Ishikawa (cell line): ENCODE data around the gene SLC25A53.

Experiments
- CREB1 ChIP-seq: IDR thresholded peaks from 2 replicates; pipeline ENCODE4 v1.6.1; 2012; ENCODE audit warnings: low read depth
- EGR1 ChIP-seq: IDR thresholded peaks from 2 replicates; pipeline ENCODE4 v1.6.1; 2012
- EP300 ChIP-seq: IDR thresholded peaks from 2 replicates; pipeline ENCODE4 v1.6.1; 2012; ENCODE audit warnings: borderline replicate concordance
- FOXM1 ChIP-seq: IDR thresholded peaks from 2 replicates; pipeline ENCODE4 v1.6.1; 2012; ENCODE audit warnings: low read depth, borderline replicate concordance
- MAX ChIP-seq: IDR thresholded peaks from 2 replicates; pipeline ENCODE4 v1.6.1; 2012
- NFIC ChIP-seq: IDR thresholded peaks from 2 replicates; pipeline ENCODE4 v1.6.1; 2012
- RAD21 ChIP-seq: IDR thresholded peaks from 2 replicates; pipeline ENCODE4 v1.6.1; 2012; ENCODE audit warnings: low read depth
- REST ChIP-seq: IDR thresholded peaks from 2 replicates; pipeline ENCODE4 v1.6.1; 2012; ENCODE audit warnings: low read depth, mild to moderate bottlenecking
- TAF1 ChIP-seq: IDR thresholded peaks from 2 replicates; pipeline ENCODE4 v1.6.1; 2012; ENCODE audit warnings: low read depth, mild to moderate bottlenecking
- TEAD4 ChIP-seq: IDR thresholded peaks from 2 replicates; pipeline ENCODE4 v1.6.1; 2012
- YY1 ChIP-seq: IDR thresholded peaks from 2 replicates; pipeline ENCODE4 v1.6.1; 2012; ENCODE audit warnings: low read depth
- ZBTB7A ChIP-seq: IDR thresholded peaks from 2 replicates; pipeline ENCODE4 v1.6.1; 2012; ENCODE audit warnings: low read depth
- TF ChIP-seq, protein P1 (sequence below): IDR thresholded peaks from 2 replicates; pipeline ENCODE4 v1.6.1; 2012

- TF ChIP-seq EP300 (no peak), FOXM1 (no peak), EGR1 (no peak), YY1 (no peak), CREB1 (no peak), MAX (no peak), ZBTB7A (no peak), RAD21 (no peak), REST (no peak), NFIC (no peak), TEAD4 (no peak), TAF1 (no peak)
- TF ChIP-seq, protein P1, sequence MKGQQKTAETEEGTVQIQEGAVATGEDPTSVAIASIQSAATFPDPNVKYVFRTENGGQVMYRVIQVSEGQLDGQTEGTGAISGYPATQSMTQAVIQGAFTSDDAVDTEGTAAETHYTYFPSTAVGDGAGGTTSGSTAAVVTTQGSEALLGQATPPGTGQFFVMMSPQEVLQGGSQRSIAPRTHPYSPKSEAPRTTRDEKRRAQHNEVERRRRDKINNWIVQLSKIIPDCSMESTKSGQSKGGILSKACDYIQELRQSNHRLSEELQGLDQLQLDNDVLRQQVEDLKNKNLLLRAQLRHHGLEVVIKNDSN, result no peak
Measured at GRCh38 chrX:104205548-104205947, 48.7 kb upstream of the SLC25A53 start.
